Fibroblast of pulmonary artery (primary cell): ENCODE measurements around the gene GREB1.

ENCODE experiments used
- DNase-seq: peaks from one replicate; pipeline ENCODE4 v3.0.0-alpha.2; 2010; ENCODE audit warnings: low read depth
- H3K4me3 ChIP-seq: replicated peaks from 2 replicates; pipeline ENCODE4 v1.5.1; 2011; ENCODE audit warnings: low read depth, mild to moderate bottlenecking, control low read depth, low read length, moderate library complexity
- CTCF ChIP-seq: IDR thresholded peaks from 2 replicates; pipeline ENCODE4 v1.5.1; 2011; ENCODE audit warnings: mild to moderate bottlenecking, control low read depth, low read length, inconsistent platforms; ENCODE audit errors: missing control alignments

GREB1 gene

GRCh38 chr2:11655495-11655894 lies 121.7 kb downstream of the GREB1 start:
- H3K4me3 ChIP-seq: no peak overlapping the region
- TF ChIP-seq CTCF: no peak
- no peak for DNase-seq

- no peak overlapping the region for H3K4me3 ChIP-seq
- DNase-seq: no peak
- TF ChIP-seq CTCF: no peak
Observed at GRCh38 chr2:11656252-11656651, 122.4 kb downstream of the GREB1 start.

- no peak for DNase-seq
- no peak for TF ChIP-seq CTCF
- H3K4me3 ChIP-seq: no peak overlapping the region
Observed at GRCh38 chr2:11656671-11657101, 122.8 kb downstream of the GREB1 start.

GRCh38 chr2:11657195-11657594 lies 123.3 kb downstream of the GREB1 start:
- H3K4me3 ChIP-seq: no peak overlapping the region
- no peak for TF ChIP-seq CTCF
- no peak for DNase-seq

- H3K4me3 ChIP-seq: no peak overlapping the region
- no peak for TF ChIP-seq CTCF
- no peak for DNase-seq
Observed at GRCh38 chr2:11657646-11658045, 123.8 kb downstream of the GREB1 start.

- TF ChIP-seq CTCF: no peak
- no peak for DNase-seq
- no peak overlapping the region for H3K4me3 ChIP-seq
Observed at GRCh38 chr2:11658208-11659114, 124.6 kb downstream of the GREB1 start.

GRCh38 chr2:11659115-11659475 lies 125.2 kb downstream of the GREB1 start:
- no peak for TF ChIP-seq CTCF
- DNase-seq: no peak
- no peak overlapping the region for H3K4me3 ChIP-seq
